NCI-H526 (cell line): ENCODE results near the gene MMS19.

Experiments used
- DNase-seq, 2 experiments: peaks; one replicate each; lab custom pipeline; 2025; lab: John Stamatoyannopoulos, UW

MMS19 gene

DNA sequence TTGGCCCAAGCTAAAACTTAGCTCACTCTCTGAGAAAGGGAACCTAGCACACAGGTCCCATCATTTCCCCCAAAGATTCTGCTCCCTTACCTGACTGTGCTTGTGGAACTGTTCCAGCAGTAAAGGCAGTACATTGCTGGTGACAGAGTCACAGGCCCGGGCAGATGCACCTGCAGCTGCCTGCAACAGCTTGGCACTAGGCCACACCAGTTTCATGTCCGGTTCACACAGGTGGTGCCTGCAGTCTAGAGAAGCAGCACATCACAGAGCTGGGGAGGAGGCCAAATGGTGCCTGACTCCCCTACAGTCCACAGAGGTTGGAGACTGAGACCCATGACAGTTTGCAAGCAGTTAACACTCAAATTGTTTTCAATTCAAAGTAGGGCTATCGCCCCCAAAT, 30.1 kb downstream of the MMS19 start:
- DNase-seq = no peak

DNA sequence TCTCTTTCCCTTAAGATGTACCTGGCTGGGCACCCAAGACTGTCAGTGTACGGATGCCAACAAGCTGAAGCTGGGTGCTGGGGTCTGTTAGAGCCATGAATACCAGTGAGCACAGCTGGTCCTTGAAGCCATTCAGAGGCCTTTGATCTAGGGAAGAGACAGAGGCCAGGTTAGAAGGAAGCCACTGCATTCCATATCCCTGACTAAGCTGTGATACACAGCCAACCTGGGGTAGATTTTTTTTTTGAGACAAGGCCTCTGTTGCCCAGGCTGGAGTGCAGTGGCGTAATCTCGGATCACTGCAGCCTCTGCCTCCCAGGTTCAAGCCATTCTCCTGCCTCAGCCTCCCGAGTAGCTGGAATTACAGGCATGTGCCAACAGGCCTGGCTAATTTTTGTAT, 31.5 kb downstream of the MMS19 start:
- DNase-seq = no peak

DNA sequence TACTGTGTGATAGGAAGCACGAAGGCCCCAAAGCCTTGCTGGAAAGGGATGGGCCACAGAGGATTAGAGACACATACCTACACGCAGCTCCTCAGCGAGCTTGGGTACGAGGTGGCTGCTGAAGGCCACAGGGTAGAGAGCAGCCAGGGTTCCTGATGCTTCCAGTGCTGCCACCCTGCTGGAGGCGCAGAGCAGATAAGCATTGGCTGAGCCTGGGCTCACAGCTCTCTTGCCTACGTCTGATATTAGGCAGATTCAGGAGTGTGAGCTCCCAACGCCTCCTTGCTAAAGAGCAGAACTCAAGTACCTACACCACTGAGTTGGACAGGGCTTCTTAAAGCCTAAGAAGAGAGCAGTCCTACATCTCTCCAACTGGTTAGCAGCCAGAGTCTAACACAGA, 32.2 kb downstream of the MMS19 start:
- DNase-seq = no peak

DNA sequence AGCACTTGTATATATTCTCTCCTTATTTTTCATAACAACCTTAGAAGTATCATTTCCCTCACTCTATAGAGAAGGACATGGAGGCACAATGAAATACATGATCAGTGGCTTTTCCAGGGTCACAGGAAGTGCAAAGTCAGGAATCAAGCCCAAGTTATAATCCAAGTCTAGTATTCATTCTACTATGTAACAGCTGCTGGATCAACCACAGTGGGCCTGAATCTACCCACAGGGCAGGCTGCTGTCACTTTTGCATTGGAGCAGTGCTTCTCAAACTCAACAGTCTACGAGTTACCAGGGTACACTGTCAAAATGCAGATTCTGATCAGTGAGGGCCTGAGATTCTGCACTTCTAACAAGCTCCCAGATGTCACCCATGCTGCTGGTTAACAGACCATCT, 34.0 kb downstream of the MMS19 start:
- no peak for DNase-seq

DNA sequence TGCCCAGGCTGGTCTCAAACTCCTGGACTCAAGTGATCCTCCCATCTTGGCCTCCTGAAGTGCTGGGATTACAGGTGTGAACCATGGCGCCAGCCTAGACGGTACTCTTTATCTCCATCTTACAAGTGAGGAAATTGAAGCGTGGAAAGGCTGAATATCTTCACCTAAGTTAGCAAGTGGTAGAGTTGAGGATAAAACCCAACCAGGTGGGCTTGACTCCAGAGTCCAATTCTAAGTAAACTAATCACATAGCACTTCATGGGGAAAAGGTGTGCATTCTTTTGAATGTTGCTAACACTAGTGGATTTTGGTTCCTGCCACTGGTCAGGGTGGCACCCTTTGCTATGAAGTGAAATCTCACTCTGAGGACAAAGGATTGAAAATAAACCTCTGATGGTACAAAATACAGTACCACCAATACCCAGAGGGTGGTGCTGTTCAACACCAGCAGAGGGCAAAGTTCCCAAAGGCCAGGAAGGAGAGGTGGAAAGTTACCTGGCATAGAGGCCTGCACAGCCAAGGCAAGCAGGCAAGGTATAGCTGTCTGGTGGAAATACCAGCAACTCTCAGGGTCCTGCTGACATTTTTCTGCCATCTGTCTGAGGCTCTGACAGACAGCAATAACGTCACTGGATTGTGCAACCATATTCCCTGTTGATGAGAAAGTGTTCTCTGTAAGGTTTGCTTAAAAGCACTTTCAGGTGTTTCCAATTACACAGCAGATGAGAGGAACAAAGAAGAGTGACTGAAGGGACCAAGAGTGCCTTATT, 34.7 kb downstream of the MMS19 start:
- peak; percentile 12 to 75 for DNase-seq

DNA sequence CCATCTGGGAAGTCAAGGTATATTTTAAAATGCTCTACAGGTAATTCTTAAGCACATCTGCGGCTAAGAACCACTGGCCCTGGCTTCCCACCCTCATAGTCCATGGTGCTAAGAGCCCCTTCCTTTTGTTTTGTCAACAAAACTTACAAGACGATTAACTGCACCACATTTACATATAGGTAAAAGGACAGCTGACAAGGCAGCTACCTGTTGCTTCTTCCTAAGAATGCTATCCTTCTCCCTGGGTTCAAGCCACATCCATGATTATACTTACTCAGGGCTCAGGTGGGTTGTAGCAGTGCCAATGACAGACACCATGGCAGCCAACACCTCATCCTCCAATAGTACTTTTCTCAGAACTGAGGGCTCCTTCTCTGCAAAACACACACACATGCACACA, 35.9 kb downstream of the MMS19 start:
- no peak for DNase-seq

DNA sequence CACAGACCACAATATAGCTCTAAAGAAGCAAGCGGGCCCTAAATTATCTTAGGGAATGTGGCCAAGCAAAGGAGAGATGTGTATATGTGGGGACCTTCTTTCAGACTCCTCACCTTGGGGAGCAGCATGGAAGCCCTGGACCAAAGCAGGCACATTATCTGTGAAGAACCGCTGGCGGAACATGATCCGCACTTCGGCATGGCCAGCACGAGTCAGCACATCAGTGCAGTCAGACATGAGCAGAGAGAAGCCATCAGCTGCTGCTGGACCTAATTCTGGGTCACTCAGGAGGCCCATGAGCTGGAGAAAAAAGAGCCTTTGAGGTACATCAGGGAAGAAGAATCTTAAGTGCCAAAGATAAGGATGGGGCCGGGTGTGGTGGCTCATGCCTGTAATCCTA, 38.3 kb downstream of the MMS19 start:
- DNase-seq = no peak

DNA sequence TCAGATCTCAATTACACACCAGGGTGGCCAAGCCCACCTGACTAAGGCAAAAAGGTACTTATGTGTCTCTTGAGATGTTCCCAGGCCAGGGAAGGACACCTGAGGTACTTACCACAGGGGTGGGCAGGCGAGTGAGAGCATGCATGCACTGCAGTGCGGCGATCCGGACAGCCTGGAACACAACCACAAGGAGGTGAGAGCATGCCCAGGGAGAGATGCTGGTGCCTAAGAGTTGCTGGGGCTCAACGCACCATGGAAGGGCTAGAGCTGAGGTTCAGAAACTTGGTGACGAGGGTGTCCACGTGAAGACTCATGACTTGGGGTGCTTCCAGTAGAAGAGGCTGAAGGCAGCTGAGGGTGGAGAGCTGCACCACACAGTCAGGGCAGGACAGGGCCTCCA, 39.1 kb downstream of the MMS19 start:
- no peak for DNase-seq

DNA sequence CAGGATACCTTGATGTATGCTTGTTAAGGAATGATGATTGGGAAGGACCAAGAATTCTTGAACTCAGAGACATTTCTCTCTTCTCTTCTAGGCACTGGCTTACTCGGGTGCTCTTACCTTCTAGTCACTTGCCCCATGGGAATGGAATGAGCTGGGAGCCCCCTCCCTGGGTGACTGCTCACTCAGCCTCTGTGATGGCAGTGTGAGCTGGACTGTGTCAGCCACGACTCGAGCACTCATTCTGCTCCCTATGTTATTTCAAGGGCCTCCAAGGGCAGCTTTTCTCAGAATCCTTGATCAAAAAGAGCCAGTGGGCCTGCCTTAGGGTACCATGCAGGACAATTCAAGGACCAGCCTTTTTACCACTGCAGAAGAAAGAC, 41.5 kb downstream of the MMS19 start:
- DNase-seq = no peak

DNA sequence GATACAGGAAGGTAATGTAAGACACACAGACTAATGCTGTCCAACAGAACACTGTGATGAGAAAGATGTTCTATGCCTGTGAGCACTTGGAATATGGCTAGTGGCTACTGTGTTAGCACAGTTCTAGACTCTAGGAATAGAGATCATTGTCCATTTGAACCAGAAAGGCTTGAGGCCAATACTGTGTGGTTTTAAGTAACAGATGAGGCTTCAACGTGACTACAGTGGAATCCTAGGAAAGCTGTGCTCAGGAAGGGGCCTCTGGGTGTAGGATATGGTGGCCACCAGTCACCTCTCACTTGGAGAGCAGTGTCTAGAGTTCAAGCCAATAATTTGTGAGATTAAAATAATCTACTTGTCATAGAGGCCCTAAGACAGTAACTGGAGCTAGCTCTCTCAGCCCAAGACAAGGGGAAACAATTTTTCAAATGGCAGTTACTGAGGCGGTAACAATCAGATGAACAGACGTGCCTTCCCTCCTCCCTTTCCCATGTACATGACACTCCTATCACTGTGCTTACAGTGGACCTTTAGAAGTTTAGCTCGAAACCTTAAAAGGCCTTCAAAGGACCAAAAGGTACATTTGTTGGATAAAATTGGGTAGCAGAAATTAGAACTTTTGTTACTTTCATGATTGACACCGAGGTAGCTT, 42.1 kb downstream of the MMS19 start:
- no peak for DNase-seq

DNA sequence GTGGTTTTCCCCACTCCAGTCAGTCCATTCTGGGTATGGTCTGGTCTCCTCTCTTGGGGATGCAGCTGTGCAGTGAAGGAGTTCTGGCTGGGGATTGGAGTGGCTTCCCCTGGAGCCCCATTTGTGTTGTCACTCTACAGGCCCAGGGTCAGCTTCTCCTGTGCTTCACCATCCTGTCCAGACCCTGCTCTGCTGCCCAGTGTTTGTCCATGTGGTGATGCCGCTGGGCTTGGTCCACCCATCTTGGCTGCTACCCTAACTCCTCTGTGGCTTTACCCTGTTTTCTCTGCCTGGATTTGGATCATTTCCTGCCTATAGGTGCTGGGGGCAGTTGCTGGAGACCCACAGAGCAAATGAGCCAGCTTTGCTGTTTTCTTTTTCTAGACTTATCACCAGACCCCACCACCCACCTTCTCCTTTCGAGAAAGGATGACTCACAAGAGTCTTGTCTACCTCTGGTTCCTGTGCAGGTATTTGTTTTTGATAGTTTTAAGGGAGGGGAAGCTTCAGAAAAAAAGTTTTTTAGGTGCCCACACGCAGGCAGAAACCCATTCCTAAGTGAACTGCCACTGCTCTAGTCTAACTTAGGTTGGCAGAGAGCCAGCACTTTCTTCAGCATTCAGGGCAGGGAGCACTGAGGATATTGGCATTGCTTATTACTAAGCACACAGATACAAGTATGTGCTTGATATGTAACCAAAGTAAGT, 43.7 kb downstream of the MMS19 start:
- DNase-seq = no peak

DNA sequence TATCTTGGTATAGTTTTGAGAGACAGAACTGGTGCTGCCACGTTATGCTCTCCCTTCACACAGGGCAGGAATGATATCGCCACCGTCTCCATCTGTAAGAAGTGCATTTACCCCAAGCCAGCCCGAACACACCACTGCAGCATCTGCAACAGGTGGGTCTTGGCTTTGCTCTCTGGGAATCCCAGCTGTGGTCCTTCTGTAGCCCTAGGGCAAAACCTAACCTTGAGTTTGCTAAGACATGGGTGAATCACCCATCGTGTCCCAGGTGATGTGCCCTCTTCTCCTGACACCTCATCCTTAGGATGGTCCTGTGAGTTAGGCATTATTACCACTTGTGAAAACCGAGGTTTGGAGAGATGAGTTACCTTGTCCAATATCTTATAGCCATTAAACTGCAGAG, 45.9 kb downstream of the MMS19 start:
- no peak for DNase-seq

DNA sequence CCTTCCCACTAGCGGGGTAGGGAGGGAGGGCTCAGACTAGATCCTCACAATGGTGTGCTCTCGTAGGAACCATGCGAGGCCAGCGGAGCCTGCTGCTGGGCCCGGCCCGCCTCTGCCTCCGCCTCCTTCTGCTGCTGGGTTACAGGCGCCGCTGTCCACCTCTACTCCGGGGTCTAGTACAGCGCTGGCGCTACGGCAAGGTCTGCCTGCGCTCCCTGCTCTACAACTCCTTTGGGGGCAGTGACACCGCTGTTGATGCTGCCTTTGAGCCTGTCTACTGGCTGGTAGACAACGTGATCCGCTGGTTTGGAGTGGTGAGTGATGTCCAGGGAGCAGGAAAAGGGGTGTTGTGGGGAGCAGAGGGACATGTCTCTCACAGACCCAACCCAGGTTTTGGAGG, 46.6 kb downstream of the MMS19 start:
- no peak for DNase-seq

DNA sequence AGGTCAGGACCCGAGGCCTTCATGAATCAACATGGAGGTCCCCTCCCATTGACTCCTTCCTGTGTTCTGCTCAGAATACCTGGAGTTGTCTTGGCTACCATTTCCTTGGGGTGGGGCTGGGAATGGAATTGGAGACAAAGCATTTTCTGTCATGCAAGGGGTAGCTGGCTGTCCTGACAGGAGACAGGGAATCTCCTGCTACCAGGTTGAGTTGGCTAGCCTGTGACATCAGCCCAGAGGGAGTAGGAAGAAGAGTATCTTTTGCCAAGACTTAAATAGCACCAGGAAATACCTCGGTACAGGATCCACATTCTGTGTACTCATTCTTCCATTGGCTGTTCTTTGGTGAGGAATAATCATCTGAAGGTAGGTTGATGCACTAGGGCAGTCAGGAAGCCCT, 47.4 kb downstream of the MMS19 start:
- no peak for DNase-seq

DNA sequence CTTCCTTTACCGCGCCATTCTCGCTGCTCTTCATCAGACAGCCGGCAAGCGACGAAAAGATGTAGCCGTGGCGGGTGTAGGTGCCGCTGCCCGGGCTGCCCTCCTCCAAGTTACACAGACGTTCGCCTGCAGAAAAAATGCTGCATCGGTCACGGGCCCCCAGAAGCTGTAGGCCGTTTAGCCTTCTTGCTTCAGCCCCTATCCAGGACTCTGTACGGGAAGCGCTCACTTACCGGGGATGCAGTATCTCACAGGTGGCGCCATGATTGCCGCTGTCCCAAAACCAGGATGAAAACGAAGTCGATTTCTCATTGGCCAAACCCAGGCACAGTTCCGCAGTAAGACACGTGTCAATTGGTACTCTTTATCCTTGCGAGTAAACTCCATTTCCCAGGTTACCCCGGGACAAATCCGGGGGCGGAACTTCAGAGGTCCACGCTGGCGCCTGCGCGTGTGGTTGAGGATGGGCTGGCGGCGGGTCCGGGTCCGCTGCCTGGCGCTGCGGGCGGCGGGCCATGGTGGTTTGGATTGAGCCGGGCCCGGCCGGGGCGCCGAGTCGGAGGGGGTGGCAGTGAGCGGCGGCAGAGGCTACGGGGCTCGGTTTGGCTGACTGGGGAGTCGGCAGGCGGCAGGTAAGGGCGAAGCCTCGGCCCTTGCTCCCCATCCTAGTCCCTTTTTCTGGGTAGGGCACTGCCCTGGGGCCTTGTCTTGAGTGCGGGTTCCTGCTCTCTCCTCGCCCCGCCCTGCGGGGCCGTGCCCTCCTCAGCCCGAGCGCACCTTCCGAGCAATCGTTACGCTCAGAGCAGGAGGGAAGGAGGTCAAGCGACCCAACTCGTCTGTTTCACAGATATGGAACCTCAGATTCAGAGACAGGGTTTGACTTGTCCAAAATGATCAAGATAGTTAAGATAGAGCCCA, 52.2 kb downstream of the MMS19 start, which contains the start of the genes EXOSC1 and ZDHHC16:
EXOSC1 (minus strand) TSS at position 285 of the 918 bp plus-strand sequence; CDS start at position 264, 21 bp downstream.
ZDHHC16 (plus strand) TSS at position 454 of the 918 bp plus-strand sequence. CDS start 5,501 bp downstream, outside the sequence.
- peak; percentile 89 to 94 for DNase-seq

DNA sequence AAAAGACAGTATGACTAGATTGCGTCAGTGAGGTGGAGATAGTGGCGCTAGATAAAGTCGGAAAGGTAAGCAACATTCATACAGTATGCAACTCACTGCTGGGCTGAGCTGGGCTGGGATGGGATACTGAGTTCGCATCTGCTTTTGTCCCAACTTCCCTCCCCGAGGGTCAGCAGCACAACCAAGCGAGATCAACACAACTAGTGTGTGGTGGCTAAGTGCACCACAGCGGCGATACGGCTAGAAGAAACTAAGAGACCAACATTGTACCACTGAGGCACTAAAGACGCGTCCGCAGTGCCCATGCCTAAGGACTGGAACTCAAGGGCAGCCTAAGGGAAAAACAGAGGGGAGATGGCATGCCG, 52.9 kb downstream of the MMS19 start:
- DNase-seq = no peak

DNA sequence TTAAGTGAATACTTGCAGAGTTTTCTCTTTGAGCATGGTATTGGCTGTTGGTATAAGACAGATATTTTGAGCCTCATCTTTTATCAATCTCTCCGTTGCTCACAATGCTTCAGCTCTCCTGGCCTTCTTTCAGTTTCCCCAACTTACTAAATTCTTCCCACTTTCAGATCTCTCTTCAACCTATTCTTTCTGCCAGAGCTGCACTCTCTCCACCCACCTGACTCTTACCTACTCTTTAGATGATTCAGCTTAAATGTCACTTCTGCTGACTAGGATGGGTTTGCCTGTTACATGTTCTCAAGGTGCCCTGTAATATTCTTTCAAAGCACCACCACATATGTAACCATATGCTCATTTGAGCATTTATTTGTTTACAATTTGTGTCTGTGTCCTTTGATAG, 54.0 kb downstream of the MMS19 start:
- no peak for DNase-seq

DNA sequence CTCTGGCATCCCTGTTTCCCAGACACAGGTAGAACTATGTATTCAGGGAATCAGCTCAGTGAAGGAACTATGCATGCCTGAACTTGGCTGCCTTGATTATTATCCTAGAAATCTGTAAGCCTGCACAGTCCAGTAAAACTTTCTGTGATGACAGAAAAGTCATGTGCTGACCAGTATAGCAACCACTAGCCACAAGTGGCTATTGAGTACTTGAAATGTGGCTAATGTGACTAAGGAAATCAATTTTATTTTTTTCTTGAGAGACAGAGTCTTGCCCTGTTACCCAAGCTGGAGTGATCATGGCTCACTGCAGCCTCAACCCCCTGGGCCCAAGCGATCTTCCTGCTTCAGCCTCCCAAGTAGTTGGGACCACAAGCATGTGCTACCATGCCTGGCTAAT, 55.9 kb downstream of the MMS19 start:
- no peak for DNase-seq

DNA sequence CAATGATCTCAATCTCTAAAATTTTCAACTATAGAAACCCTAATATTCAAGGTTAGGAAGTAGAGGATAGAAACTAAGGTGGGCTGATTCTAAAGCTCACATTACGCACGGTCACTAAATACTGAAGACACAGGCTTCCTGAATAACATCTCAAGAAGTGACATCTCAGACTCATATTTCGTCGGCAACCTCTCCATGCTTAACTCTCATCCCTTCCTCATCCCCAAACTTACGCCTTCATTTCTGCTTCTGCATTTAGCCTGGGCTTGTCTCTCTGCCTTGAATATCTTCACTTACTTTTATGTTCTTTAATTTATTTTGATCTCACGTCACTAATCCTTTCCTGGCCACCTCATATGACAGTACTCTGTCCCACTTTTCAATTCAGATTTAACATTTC, 63.0 kb downstream of the MMS19 start:
- no peak for DNase-seq

DNA sequence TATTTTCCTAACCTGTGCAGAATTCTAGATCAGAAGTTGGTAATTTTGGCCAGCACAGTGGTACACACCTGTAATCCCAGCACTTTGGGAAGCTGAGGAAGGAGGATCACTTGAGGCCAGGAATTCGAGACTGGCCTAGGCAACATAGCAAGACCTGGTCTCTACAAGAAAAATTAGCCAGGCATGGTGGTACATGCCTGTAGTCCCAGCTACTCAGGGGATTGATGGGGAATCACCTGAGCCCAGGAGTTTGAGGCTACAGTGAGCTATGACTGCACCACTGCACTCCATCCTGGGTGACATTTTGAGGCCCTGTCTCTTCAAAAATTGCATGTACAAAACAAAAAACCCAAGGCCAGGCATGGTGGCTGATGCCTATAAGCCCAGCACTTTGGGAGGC, 63.7 kb downstream of the MMS19 start:
- no peak for DNase-seq

DNA sequence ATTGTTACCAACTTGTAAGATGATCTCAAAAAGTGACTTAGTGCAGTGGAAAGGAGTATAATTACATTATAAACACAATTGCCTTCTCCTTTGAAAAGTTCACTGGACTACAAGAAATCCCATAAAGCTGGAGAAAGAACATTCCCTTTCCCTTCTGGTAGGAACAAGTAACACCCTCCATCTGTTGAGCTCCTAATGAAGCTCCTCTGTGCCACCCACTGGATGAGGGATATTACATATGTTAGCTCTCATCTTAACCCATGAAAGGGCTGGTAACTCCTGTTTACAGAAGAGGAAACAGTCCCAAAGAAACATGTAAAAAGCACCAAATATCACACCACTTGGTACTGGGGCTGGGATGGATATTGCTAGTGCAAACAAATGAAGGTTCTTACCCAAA, 64.2 kb downstream of the MMS19 start:
- no peak for DNase-seq

DNA sequence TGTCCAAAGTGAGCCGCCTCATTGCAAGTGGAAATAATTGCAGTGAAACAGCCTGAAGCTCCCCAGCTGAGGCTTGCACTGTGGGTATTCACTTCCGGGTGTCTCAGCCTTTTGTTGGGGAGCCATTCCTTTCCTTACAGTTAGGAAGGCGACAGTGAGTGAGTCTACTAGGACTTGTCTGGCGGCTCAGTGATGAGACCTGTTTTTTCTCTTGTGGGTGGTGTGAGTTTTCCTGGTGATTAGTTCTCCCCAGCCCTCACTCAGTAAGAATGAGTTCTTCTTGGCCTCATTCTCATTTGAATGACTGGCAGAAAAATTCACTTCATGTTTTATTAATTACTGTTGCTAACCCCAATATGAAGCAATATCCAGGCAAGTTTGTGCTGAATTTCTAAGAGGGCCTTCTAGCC, 69.6 kb downstream of the MMS19 start:
- DNase-seq = no peak
